H1 (cell line): ENCODE data around the gene SYNDIG1. TPM values are rescaled to one million over a fixed set of nuclear protein-coding genes. Genes with fewer than 3 reads are reported as not detected.

Experiments
- EP300 ChIP-seq, 2 experiments: IDR thresholded peaks; 1 replicate in 1 of 2; 2 replicates in 1 of 2; pipeline ENCODE4 v1.6.1; 2011 to 2012; ENCODE audit warnings: low read depth in 2 of 2, low read length in 2 of 2, mild to moderate bottlenecking in 2 of 2, borderline replicate concordance in 1 of 2, inconsistent platforms in 1 of 2, moderate library complexity in 1 of 2
- KDM1A ChIP-seq: fragments of 200-600, 300-600 bp; sonication (generic); IDR thresholded peaks from 2 replicates; pipeline ENCODE4 v1.7.1; 2016; ENCODE audit warnings: mild to moderate bottlenecking, low read length, borderline replicate concordance
- KDM4A ChIP-seq: IDR thresholded peaks from one replicate; pipeline ENCODE4 v1.7.1; 2012; ENCODE audit warnings: low read depth, mild to moderate bottlenecking, moderate library complexity, low read length, inconsistent platforms; ENCODE audit not compliant: severe bottlenecking
- ZNF274 ChIP-seq: IDR thresholded peaks from 2 replicates; pipeline ENCODE4 v1.7.0; 2012; ENCODE audit warnings: low read length, borderline replicate concordance; ENCODE audit errors: extremely low read depth
- polyA plus RNA-seq, 7 experiments: library from polyadenylated mRNA; depleted of rRNA in 3 of 7; stranded (reverse) in 5 of 7; unstranded in 2 of 7; fragments of >200 nt in 5 of 7; fragments of 200-250 nt in 2 of 7; gene quantifications; 1 replicate in 5 of 7; 2 replicates in 1 of 7; 4 replicates in 1 of 7; pipeline versions ENCODE4 v1.2.1 to v1.2.3, GENCODE V29; 2011 to 2013; ENCODE audit warnings: missing spikeins in 2 of 7, mixed read lengths in 2 of 7
- total RNA-seq: library from RNA; stranded (reverse); fragmentation: NEBNext Ultra II Directional; extraction: Animal tissue kit (Norgen Biotek cat#: 25700); gene quantifications from 2 replicates; pipeline ENCODE4 v1.2.1, GENCODE V29; 2021

SYNDIG1 gene
- total and polyA plus RNA-seq, 2 of the 8 experiments (the other 6 are each of a cell fraction or from before 2014, with no cell fraction given), result 6.5 to 7.8 TPM

DNA sequence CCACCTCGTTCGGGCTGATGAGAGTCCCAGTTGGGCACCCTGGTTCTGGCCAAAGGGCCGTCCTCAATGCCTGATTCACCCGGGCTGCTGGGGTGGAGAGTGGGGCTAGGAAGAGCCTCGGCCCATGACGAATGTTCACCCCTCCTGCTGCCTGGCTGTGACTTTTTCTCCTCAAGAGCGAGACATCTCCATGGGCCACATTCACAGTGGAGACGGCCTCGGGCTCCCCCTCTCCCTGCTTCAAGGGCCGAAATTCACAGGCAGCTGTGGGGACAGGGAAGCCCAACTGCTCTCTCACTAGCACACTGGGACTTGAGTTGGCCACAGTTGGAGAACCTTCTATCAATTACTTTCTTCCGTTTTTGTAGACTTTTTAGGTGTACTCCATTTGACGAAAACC, 138.0 kb downstream of the SYNDIG1 start (continued):
- TF ChIP-seq KDM1A (no peak), KDM4A (no peak), EP300 (IDR thresholded peaks at IDR 0.05; ENCODE audit: borderline replicate concordance in 1 of 2, low read depth in 2 of 2, low read length in 2 of 2) (no peak), ZNF274 (no peak)
